ENCODE results near the gene PPP2R1A. TPM values are rescaled to one million over a fixed set of nuclear protein-coding genes. Genes with fewer than 3 reads are reported as not detected.
A peak's percentile ranks its signal among the peaks of the same experiment; 100 is the strongest.

The PPP2R1A gene
- total RNA-seq, 1 donor from 2014 or later: 302 TPM

DNA sequence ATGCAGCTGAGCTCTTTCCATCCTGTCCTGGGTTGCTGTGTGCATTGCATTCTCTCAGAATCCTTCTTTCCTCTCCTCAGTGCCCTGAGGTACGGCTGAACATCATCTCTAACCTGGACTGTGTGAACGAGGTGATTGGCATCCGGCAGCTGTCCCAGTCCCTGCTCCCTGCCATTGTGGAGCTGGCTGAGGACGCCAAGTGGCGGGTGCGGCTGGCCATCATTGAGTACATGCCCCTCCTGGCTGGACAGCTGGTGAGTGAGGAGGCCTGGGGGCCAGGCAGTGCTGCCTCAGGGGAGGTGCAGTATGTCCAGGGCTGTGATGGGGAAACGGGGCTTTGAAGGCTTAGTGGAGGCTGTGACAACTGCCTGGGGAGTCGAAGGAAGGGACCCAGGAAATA, 29.8 kb downstream of the PPP2R1A start:
- Mint-ChIP-seq H3K4me1 (ENCODE audit: unreplicated experiment) (no peaks in the 10 kb centered on the region), H3K27ac (ENCODE audit: unreplicated experiment) (no peak overlapping the region), H3K9me3 (ENCODE audit: unreplicated experiment) (no peaks in the 10 kb centered on the region), H3K36me3 (ENCODE audit: low read depth, unreplicated experiment) (peaks cover 64% of the 10 kb centered on the region), H3K4me3 (ENCODE audit: unreplicated experiment) (peak overlapping the region; percentile 23), H3K27me3 (ENCODE audit: unreplicated experiment) (peaks cover 11% of the 10 kb centered on the region)
- TF ChIP-seq, protein P1, sequence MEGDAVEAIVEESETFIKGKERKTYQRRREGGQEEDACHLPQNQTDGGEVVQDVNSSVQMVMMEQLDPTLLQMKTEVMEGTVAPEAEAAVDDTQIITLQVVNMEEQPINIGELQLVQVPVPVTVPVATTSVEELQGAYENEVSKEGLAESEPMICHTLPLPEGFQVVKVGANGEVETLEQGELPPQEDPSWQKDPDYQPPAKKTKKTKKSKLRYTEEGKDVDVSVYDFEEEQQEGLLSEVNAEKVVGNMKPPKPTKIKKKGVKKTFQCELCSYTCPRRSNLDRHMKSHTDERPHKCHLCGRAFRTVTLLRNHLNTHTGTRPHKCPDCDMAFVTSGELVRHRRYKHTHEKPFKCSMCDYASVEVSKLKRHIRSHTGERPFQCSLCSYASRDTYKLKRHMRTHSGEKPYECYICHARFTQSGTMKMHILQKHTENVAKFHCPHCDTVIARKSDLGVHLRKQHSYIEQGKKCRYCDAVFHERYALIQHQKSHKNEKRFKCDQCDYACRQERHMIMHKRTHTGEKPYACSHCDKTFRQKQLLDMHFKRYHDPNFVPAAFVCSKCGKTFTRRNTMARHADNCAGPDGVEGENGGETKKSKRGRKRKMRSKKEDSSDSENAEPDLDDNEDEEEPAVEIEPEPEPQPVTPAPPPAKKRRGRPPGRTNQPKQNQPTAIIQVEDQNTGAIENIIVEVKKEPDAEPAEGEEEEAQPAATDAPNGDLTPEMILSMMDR (IDR thresholded peaks at IDR 0.05; ENCODE audit: unreplicated experiment): no peak
- DNase-seq (ENCODE audit: low spot score): no peak

DNA sequence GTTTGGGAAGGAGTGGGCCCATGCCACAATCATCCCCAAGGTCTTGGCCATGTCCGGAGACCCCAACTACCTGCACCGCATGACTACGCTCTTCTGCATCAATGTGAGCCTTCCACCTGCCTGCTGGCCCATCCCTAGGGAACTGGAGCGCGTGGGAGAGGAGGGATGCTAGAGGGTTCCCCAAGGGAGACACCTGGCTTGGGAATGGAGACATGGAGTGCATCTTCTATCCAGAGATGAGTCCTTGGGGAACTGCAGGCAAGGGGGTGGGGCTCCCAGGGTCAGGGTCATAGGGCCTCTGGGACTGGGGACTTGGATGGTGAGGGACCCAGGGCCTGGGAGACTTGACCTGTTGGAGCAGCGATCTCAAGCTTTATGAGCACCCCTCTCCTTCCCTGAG, 31.2 kb downstream of the PPP2R1A start:
- Mint-ChIP-seq H3K9me3 (ENCODE audit: unreplicated experiment) (no peaks in the 10 kb centered on the region), H3K36me3 (ENCODE audit: low read depth, unreplicated experiment) (peaks cover 73% of the 10 kb centered on the region), H3K27ac (ENCODE audit: unreplicated experiment) (no peak overlapping the region), H3K27me3 (ENCODE audit: unreplicated experiment) (peaks cover 11% of the 10 kb centered on the region), H3K4me1 (ENCODE audit: unreplicated experiment) (no peaks in the 10 kb centered on the region), H3K4me3 (ENCODE audit: unreplicated experiment) (peak overlapping the region; percentile 54)
- TF ChIP-seq, protein P1 (IDR thresholded peaks at IDR 0.05; ENCODE audit: unreplicated experiment): no peak
- no peak for DNase-seq (ENCODE audit: low spot score)

DNA sequence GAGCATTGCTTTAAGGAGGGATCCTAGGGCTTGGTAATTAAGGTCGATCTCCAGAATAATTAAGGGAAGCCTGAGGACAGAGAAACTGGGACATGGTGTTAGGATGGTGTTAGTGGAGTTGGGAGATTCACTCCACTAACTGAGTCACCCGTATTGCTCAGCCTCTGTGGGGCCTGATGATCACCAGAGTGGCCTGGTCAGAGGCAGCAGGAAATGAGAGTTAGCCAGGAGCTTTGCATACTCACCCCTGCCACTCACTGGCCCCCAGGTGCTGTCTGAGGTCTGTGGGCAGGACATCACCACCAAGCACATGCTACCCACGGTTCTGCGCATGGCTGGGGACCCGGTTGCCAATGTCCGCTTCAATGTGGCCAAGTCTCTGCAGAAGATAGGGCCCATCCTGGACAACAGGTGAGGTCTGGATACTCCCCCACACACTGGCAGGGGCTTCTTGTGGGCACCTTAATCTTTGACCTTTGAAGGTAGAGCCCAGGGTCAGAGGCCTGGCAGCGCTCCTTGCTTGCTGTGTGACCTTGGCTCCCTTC, 32.1 kb downstream of the PPP2R1A start:
- no peak overlapping the region for H3K27ac Mint-ChIP-seq (ENCODE audit: unreplicated experiment)
- H3K27me3 Mint-ChIP-seq (ENCODE audit: unreplicated experiment): peaks cover 11% of the 10 kb centered on the region
- TF ChIP-seq, protein P1 (IDR thresholded peaks at IDR 0.05; ENCODE audit: unreplicated experiment): no peak
- peaks cover 77% of the 10 kb centered on the region for H3K36me3 Mint-ChIP-seq (ENCODE audit: low read depth, unreplicated experiment)
- no peaks in the 10 kb centered on the region for H3K9me3 Mint-ChIP-seq (ENCODE audit: unreplicated experiment)
- DNase-seq (ENCODE audit: low spot score): no peak
- no peaks in the 10 kb centered on the region for H3K4me1 Mint-ChIP-seq (ENCODE audit: unreplicated experiment)
- H3K4me3 Mint-ChIP-seq (ENCODE audit: unreplicated experiment): peak overlapping the region; percentile 54

GRCh38 chr19:52224211-52224610, 34.4 kb downstream of the PPP2R1A start:
- Mint-ChIP-seq H3K9me3 (ENCODE audit: unreplicated experiment) (no peaks in the 10 kb centered on the region), H3K27ac (ENCODE audit: unreplicated experiment) (no peak overlapping the region), H3K27me3 (ENCODE audit: unreplicated experiment) (peaks cover 12% of the 10 kb centered on the region), H3K4me1 (ENCODE audit: unreplicated experiment) (no peaks in the 10 kb centered on the region), H3K4me3 (ENCODE audit: unreplicated experiment) (no peak overlapping the region), H3K36me3 (ENCODE audit: low read depth, unreplicated experiment) (peaks cover 78% of the 10 kb centered on the region)
- no peak for DNase-seq (ENCODE audit: low spot score)
- TF ChIP-seq, protein P1 (IDR thresholded peaks at IDR 0.05; ENCODE audit: unreplicated experiment): no peak

DNA sequence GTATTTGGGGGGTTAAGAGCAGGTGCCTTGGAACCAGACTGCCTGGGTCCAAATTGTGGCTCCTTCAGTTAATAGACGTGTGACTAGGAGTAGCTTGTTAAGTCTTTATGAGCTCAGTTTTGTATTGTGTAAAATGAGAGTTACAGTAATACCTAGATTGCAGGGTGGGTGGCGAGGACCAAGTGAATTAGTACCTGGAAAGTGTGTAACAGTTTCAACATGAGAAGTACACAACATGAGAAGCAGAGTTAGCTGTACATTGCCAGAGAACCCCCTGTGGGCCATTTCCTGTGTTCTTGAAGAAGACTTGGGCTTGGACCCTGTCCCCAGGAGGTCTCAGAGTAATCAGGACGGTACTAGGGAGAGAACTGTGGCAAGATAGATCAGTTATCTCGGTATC, 36.8 kb downstream of the PPP2R1A start:
- Mint-ChIP-seq H3K36me3 (ENCODE audit: low read depth, unreplicated experiment) (peaks cover 62% of the 10 kb centered on the region), H3K27me3 (ENCODE audit: unreplicated experiment) (peaks cover 5% of the 10 kb centered on the region), H3K27ac (ENCODE audit: unreplicated experiment) (no peak overlapping the region), H3K4me1 (ENCODE audit: unreplicated experiment) (no peaks in the 10 kb centered on the region), H3K4me3 (ENCODE audit: unreplicated experiment) (peak overlapping the region; percentile 5), H3K9me3 (ENCODE audit: unreplicated experiment) (no peaks in the 10 kb centered on the region)
- TF ChIP-seq, protein P1 (IDR thresholded peaks at IDR 0.05; ENCODE audit: unreplicated experiment): no peak
- DNase-seq (ENCODE audit: low spot score): no peak
